HepG2 (cell line): ENCODE results near the gene RGL3. TPM values are rescaled to one million over a fixed set of nuclear protein-coding genes. Genes with fewer than 3 reads are reported as not detected.
A peak's percentile ranks its signal among the peaks of the same experiment; 100 is the strongest.

Experiments used
- polyA plus RNA-seq, 8 experiments: library from polyadenylated mRNA; depleted of rRNA in 3 of 8; stranded (reverse) in 7 of 8; unstranded in 1 of 8; fragments of >200 nt; fragmentation: Illumina TruSeq in 4 of 8; extraction: Trizol in 4 of 8; gene quantifications; 2 replicates each; pipeline versions ENCODE4 v1.2.1 to v1.2.3, GENCODE V29; 2011 to 2016; ENCODE audit warnings: low read depth in 4 of 8, missing spikeins in 1 of 8, mixed read lengths in 1 of 8; ENCODE audit not compliant: insufficient read depth in 1 of 8
- total RNA-seq, 5 experiments: library from RNA; depleted of rRNA; stranded (reverse); fragments of >200 nt; fragmentation: Illumina TruSeq; extraction: Trizol; gene quantifications; 2 replicates each; pipeline ENCODE4 v1.2.3, GENCODE V29; 2016; ENCODE audit warnings: low read depth in 1 of 5
- TF ChIP-seq, protein P1 (sequence below), 2 experiments: sonication (generic) in 1 of 2; formaldehyde crosslinking in 1 of 2; IDR thresholded peaks; 2 replicates each; pipeline versions ENCODE4 v1.5.1 to v1.6.1; 2011 to 2020; ENCODE audit warnings: borderline replicate concordance in 1 of 2, low read depth in 1 of 2, low read length in 1 of 2, mild to moderate bottlenecking in 1 of 2, missing genetic modification reagents in 1 of 2, moderate library complexity in 1 of 2
- TF ChIP-seq, protein P2 (sequence below): sonication (generic); formaldehyde crosslinking; IDR thresholded peaks from 2 replicates; pipeline ENCODE4 v1.9.0; 2021; ENCODE audit warnings: mild to moderate bottlenecking, missing genetic modification reagents

The RGL3 gene
- total and polyA plus RNA-seq, 2 of the 13 experiments (the other 11 are each of a cell fraction or from before 2014, with no cell fraction given), result 4.2 to 7.6 TPM

- TF ChIP-seq, protein P1, sequence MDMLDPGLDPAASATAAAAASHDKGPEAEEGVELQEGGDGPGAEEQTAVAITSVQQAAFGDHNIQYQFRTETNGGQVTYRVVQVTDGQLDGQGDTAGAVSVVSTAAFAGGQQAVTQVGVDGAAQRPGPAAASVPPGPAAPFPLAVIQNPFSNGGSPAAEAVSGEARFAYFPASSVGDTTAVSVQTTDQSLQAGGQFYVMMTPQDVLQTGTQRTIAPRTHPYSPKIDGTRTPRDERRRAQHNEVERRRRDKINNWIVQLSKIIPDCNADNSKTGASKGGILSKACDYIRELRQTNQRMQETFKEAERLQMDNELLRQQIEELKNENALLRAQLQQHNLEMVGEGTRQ (IDR thresholded peaks at IDR 0.05; ENCODE audit: low read depth, low read length), result no peak
- TF ChIP-seq, protein P1 (CRISPR knock-in tag; IDR thresholded peaks at IDR 0.05; ENCODE audit: borderline replicate concordance), result no peak
- TF ChIP-seq, protein P2, sequence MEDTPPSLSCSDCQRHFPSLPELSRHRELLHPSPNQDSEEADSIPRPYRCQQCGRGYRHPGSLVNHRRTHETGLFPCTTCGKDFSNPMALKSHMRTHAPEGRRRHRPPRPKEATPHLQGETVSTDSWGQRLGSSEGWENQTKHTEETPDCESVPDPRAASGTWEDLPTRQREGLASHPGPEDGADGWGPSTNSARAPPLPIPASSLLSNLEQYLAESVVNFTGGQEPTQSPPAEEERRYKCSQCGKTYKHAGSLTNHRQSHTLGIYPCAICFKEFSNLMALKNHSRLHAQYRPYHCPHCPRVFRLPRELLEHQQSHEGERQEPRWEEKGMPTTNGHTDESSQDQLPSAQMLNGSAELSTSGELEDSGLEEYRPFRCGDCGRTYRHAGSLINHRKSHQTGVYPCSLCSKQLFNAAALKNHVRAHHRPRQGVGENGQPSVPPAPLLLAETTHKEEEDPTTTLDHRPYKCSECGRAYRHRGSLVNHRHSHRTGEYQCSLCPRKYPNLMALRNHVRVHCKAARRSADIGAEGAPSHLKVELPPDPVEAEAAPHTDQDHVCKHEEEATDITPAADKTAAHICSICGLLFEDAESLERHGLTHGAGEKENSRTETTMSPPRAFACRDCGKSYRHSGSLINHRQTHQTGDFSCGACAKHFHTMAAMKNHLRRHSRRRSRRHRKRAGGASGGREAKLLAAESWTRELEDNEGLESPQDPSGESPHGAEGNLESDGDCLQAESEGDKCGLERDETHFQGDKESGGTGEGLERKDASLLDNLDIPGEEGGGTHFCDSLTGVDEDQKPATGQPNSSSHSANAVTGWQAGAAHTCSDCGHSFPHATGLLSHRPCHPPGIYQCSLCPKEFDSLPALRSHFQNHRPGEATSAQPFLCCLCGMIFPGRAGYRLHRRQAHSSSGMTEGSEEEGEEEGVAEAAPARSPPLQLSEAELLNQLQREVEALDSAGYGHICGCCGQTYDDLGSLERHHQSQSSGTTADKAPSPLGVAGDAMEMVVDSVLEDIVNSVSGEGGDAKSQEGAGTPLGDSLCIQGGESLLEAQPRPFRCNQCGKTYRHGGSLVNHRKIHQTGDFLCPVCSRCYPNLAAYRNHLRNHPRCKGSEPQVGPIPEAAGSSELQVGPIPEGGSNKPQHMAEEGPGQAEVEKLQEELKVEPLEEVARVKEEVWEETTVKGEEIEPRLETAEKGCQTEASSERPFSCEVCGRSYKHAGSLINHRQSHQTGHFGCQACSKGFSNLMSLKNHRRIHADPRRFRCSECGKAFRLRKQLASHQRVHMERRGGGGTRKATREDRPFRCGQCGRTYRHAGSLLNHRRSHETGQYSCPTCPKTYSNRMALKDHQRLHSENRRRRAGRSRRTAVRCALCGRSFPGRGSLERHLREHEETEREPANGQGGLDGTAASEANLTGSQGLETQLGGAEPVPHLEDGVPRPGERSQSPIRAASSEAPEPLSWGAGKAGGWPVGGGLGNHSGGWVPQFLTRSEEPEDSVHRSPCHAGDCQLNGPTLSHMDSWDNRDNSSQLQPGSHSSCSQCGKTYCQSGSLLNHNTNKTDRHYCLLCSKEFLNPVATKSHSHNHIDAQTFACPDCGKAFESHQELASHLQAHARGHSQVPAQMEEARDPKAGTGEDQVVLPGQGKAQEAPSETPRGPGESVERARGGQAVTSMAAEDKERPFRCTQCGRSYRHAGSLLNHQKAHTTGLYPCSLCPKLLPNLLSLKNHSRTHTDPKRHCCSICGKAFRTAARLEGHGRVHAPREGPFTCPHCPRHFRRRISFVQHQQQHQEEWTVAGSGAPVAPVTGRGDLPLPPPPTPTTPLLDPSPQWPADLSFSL (CRISPR knock-in tag), result peak; percentile 99
These were observed 63.7 kb downstream of the RGL3 start, which contains the start of gene PLPPR2 (continued) for GRCh38 chr19:11355160-11356073.
